Lower leg skin (tissue), 4 donors: Measurements from ENCODE around the gene SYT4. TPM values are rescaled to one million over a fixed set of nuclear protein-coding genes. Genes with fewer than 3 reads are reported as not detected.
"Not testable (repeated sequence)": the region's sequence is repeated elsewhere in the genome, so short reads cannot be mapped to it uniquely, and the experiment has no call there.

Experiments used
- DNase-seq, 2 donors: peaks; one replicate each; pipeline ENCODE4 v3.0.0-alpha.2; 2019; ENCODE audit warnings: low spot score in 2 of 2
- H3K4me3 ChIP-seq: fragments of 200-600 bp; sonication (generic); 2 replicates; pipeline ENCODE4 v1.5.1; 2017; ENCODE audit warnings: mild to moderate bottlenecking, low read depth; ENCODE audit not compliant: poor library complexity, severe bottlenecking
- CTCF ChIP-seq, 3 donors: fragments of 450-650 bp; IDR thresholded peaks; one replicate each; pipeline ENCODE4 v1.5.1; 2016; ENCODE audit warnings: antibody characterized with exemption in 3 of 3, mild to moderate bottlenecking in 3 of 3, moderate library complexity in 2 of 3
- POLR2A ChIP-seq, 2 donors: fragments of 450-650 bp; IDR thresholded peaks; one replicate each; pipeline ENCODE4 v1.6.1; 2016 to 2017; ENCODE audit warnings: antibody characterized with exemption in 2 of 2, mild to moderate bottlenecking in 1 of 2, moderate library complexity in 1 of 2
- WGBS, 2 donors: methylation state at CpG; one replicate each; pipeline ENCODE4 v1.1.5; 2018; 5-methylcytosine and 5-hydroxymethylcytosine counted together
- intact Hi-C: fragments of 100-400 bp; cut with DNase I; formaldehyde crosslinking; loops from one replicate; pipeline ENCODE4 v1.15.0; 2023; ENCODE audit warnings: low total_unique reads
- total RNA-seq, 4 donors: library from RNA; depleted of rRNA; stranded (reverse); fragments of >200 nt; gene quantifications; one replicate each; pipeline ENCODE4 v1.1.0, GENCODE V29; 2016

Gene SYT4
- total RNA-seq, 4 donors from 2014 or later, result not detected

DNA sequence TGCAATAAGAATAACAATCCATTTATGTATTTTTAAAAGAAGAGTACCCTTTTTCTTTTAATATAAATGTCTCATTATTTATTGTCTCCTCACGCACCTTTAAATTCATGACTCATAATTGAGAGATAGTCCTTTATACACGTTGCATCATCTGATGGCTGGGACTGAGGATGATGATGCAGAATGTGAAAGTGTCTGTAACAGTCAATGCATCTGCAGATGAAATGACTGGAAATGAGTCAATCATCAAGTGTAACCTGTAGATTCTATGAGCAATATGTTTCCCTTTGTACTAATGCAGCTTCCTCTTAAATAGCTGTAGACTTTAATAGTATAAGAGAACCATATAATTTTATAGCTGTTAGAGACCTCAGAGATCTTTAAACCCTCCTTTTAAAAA, 26.1 kb upstream of the SYT4 start:
- TF ChIP-seq CTCF (IDR thresholded peaks at IDR 0.05) (no peak), POLR2A (IDR thresholded peaks at IDR 0.05) (no peak)
- DNase-seq, result no peak

DNA sequence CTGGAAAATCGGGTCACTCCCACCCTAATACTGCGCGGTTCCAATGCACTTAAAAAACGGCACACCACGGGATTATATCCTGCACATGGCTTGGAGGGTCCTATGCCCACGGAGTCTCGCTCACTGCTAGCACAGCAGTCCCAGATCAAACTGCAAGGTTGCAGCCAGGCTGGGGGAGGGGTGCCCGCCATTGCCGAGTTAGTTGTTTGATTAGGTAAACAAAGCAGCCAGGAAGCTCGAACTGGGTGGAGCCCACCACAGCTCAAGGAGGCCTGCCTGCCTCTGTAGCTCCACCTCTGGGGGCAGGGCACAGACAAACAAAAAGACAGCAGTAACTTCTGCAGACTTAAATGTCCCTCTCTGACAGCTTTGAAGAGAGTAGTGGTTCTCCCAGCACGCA, 8.9 kb upstream of the SYT4 start:
- WGBS, 2 donors, result 79 to 85% methylated on average over 11 of the region's 11 CpGs
- intact Hi-C loops, DNase-seq, H3K4me3 ChIP-seq: not testable (repeated sequence)

More for the DNA sequence above, 26.1 kb upstream of the SYT4 start:
- H3K4me3 ChIP-seq, result no peak overlapping the region
- WGBS, 2 donors, result 69 to 70% methylated on average over 2 of the region's 2 CpGs
- intact Hi-C loops, result no loop called here

DNA sequence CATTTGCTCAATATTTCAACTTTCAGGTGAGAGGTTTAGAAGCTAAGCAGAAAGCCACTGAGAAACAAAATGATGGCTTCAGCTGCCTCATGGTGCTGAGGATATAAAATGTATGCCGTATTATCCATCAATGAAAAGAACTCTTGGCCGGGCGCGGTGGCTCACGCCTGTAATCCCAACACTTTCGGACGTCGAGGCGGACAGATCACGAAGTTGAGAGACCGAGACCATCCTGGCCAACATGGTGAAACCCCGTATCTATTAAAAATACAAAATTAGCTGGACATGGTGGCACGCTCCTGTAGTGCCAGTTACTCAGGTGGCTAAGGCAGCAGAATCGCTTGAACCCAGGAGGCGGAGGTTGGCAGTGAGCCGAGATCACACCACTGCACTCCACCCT, 6.0 kb upstream of the SYT4 start:
- TF ChIP-seq CTCF (IDR thresholded peaks at IDR 0.05), result no peak
- TF ChIP-seq POLR2A (IDR thresholded peaks at IDR 0.05), result no peak
- intact Hi-C loops, result no loop called here
- no peak overlapping the region for H3K4me3 ChIP-seq
- DNase-seq, result no peak
- WGBS, 2 donors, result 90 to 92% methylated on average over 16 of the region's 16 CpGs

GRCh38 chr18:43279015-43279744, 1.9 kb upstream of the SYT4 start:
- DNase-seq, result no peak
- TF ChIP-seq POLR2A (IDR thresholded peaks at IDR 0.05) (no peak), CTCF (IDR thresholded peaks at IDR 0.05) (no peak)
- 3 to 10% methylated on average over 6 of the region's 6 CpGs for WGBS, 2 donors
- no peak overlapping the region for H3K4me3 ChIP-seq
- intact Hi-C loops, result no loop called here

- TF ChIP-seq POLR2A (IDR thresholded peaks at IDR 0.05), result no peak
- no peak for TF ChIP-seq CTCF (IDR thresholded peaks at IDR 0.05)
- no peak overlapping the region for H3K4me3 ChIP-seq
- intact Hi-C loops, result no loop called here
- DNase-seq, result no peak
Measured at GRCh38 chr18:43278355-43278754, 1.1 kb upstream of the SYT4 start.

DNA sequence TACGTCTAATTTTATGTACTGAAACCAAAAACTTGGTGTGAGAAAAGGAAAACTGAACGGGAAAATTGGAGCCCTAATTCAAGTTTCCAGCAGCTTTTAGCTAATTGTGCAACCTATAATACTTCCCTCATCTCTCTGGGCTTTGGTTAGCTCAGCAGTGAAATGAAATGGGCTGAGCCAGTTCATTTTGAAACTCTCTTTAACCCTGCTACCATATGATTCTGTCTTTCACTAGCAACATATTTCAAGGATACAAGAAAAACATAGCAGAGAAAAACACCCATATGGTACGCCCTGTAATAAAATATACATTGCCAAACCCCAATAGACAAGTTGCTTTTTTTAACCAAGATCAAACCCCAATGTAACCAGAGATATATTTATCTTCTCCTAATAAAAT, 799 bp downstream of the SYT4 start:
- intact Hi-C loops, result no loop called here
- 71 to 82% methylated on average over 3 of the region's 3 CpGs for WGBS, 2 donors
- DNase-seq, result no peak
- no peak for TF ChIP-seq CTCF (IDR thresholded peaks at IDR 0.05)
- TF ChIP-seq POLR2A (IDR thresholded peaks at IDR 0.05), result no peak
- H3K4me3 ChIP-seq, result no peak overlapping the region
